ENCODE measurements around the gene CCDC157.
"Not testable (repeated sequence)": the region's sequence is repeated elsewhere in the genome, so short reads cannot be mapped to it uniquely, and the experiment has no call there.

The CCDC157 gene

DNA sequence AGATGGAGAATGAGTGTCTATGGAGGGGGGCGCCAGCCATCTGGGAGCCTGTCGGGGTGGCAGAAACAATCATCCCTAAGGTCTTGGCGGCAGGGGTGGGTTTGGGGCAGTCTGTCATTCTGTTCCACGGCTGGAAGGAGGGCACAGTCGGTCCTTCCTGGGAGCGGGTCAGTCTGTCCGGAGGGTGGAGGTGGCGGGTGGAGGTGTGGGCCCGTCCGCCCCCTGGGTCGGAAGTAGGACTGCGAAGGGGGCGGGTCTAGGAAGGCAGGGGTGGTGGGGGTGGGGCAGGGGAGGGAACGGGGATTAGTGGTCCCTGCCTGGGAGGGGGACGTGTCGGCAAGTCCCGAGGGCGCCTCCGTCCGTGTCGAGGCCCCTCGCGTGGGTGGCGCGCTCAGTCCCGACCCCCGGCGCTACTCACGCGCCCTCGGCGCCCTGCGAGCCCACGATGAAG is 30.5 kb upstream of the CCDC157 start:
- peak; percentile 49 for DNase-seq (ENCODE audit: low spot score)

DNA sequence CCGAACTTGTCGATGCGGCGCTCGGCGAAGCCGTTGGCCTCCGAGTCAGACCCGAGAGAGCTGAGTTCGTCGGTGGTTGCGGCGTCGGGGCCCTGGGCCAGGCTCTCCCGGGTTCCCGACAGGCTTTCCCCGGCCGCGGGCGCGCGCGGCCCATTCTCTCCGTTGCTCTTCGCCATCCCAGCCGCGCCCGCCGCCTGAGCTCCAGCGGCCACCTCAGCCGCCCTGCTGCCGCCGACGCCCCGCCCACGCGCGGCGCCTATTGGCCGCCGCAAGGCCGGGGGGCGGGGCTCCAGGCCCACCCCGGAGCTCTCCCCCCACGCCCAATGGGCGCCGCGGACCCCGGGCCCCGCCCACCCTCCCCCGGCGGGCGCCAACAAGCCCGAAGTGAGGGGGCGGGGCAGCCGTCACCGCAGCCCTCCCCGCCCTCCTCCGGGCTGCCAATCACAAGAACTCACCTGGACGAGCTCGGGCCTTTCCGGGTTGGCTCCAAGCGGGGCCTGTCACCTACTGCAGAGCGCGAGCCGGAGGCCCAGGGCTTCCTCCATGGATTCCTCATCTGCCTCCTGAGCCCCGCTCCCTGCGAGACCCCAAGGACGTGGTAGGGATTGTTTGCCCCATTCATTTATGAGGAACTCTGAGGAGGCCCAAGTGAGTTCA is 30.0 kb upstream of the CCDC157 start, which contains the start of gene TBC1D10A:
Gene TBC1D10A, minus strand, starts transcription at position 236 of the 657 bp plus-strand sequence. Its CDS starts 60 bp downstream, at position 176.
- peak; percentile 92 for DNase-seq (ENCODE audit: low spot score)

DNA sequence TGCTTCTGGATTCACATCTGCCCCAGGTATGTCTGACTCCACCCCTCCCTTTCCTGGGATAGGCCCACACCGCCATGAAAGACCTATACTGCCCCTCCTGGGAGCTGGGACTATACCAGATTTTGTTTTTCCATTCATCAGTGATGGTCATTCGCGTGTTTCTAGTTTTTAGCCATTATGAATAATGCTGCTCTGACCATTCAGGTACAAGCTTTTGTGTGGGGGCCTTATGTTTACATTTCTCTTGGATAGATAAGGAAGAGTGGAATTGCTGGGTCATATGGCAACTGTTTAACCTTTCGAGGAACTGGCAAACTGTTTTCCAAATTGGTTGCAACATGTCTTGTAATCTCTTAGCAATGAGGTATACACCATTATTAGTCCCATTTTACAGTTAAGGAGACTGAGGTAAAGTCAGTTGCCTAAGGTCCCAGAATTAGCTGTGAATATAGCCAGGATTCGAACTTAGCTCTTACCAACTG is 28.9 kb upstream of the CCDC157 start:
- DNase-seq (ENCODE audit: low spot score): no peak

DNA sequence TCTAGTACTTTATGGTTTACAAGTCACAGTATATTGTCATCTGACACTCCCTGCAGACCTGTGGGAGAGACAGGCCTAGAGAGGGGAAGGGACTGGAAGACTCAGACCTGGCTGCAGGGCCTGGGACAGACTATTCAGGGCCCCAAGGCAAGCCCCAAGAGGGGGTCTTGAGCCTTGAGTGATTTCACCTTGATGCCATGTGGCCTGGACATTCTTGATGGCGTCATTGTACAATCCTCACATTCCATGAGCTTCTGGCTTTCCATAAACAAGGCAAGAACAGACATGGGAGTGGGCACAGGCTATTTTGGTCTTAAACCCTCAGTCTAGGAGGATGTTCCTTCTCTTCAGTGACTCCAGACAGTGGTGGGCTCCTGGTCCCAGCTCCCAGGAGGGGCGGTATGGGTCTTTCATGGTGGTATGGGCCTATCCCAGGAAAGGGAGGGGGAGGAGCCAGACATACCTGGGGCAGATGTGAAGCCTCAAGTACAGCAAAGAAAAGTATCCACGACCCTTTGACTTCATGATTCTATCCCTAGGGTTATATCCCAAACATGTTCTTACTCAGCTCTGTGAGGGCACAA is 28.2 kb upstream of the CCDC157 start:
- no peak for DNase-seq (ENCODE audit: low spot score)

DNA sequence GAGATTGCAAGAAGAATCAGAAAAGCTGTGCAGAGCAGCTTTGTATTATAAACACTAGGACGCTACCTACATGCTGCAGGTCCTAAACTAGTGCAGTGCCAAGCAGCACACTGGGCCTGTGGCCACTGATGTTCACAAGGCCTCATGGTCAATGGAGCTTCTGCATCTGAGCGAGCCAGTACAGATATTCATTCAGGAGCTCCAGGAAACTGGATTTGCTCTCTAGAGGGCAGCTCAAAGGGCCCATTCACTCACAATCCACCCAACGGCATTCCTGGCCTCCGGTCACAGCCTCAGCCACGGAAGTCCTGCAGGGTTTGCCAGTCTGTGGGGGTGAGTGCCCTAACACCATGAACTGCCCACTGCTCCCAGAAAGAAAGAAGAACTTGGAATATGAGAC is 24.3 kb upstream of the CCDC157 start:
- no peak for DNase-seq (ENCODE audit: low spot score)

DNA sequence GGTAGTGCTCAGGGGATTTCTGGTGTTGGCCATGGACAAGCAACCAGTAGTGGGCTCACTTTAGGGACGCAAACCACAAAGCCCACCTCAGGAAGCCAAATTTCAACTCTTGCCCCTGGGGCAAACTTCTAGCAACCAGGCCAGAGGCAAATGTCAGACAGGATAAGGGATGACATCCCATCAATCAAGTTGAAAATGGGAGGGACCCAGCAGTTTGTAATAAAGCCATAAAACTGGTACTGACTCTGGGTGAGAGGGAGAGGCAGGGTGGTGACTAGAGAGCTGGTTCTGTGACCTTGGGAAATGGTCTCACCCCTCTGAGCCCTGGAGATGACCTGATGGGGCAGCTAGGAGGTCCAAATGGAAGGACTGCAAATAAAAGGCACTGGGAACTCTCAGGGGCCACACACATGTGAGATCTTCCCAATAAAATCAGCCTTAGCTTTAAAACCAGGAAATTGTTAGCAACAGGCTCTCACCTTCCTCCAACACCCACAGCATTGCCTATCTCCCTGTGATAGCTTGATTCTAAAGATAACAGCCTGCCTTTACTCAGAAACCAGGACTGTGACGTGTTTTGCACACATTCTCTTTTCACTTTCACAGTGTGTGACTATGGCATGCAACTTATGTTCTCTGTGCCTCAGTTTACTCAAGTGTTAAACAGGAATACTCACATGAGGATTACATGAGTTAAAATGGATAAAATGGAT is 23.7 kb upstream of the CCDC157 start:
- DNase-seq (ENCODE audit: low spot score): no peak

DNA sequence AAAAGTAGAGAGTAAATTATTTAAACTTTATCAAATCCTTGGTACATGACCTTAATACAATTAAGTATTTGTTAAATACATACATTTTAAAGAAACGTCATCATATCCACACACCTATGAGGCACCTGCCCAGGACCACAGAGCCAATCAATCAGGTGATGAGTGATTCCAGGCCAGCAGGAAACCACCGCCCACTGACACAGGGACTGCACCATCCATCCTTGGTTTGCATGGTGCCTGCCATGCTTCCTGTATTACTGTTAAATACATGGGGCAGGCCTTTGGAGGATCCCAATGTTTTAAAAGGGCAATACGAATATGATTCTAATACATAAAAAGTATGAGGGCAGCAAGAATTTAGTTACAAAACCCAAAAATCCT is 23.1 kb upstream of the CCDC157 start:
- DNase-seq (ENCODE audit: low spot score): no peak

DNA sequence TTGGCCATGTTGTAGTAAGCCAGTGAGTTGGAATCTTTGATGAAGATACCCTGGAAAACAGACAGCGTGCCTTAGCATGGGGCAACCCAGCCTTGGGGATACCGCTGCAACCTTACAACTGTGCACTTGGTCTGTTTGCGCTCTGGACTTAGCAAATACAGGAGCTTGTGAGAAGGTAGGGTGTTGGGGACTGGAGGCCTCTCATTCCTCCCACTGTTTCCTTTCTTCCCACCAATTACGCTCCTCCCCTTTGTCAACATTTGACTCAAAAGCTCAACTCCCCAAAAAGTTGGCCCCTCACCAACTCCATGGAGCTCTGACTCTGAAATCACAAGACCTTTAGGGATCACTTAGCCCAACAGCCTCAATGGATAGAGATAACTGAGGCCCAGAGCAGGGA is 22.2 kb upstream of the CCDC157 start:
- DNase-seq (ENCODE audit: low spot score): no peak

DNA sequence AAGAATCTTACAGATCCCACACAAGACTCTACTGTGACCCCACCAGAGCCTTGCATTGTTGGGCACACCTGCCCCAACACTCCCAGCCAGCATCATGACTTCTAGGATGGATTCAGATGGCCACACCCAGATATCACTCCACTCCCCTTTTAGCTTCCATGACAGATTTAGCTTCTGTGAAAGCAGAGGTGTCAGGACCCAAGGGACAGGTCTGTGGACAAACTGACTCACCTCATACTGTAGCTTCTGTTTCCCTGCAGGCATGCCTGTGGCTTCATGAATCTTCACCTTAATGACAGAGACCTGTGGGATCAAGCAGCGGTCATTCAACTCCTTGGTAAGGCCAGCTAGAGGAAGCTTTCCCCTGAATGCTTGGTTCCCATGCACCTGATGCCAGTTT is 21.6 kb upstream of the CCDC157 start:
- DNase-seq (ENCODE audit: low spot score): no peak

DNA sequence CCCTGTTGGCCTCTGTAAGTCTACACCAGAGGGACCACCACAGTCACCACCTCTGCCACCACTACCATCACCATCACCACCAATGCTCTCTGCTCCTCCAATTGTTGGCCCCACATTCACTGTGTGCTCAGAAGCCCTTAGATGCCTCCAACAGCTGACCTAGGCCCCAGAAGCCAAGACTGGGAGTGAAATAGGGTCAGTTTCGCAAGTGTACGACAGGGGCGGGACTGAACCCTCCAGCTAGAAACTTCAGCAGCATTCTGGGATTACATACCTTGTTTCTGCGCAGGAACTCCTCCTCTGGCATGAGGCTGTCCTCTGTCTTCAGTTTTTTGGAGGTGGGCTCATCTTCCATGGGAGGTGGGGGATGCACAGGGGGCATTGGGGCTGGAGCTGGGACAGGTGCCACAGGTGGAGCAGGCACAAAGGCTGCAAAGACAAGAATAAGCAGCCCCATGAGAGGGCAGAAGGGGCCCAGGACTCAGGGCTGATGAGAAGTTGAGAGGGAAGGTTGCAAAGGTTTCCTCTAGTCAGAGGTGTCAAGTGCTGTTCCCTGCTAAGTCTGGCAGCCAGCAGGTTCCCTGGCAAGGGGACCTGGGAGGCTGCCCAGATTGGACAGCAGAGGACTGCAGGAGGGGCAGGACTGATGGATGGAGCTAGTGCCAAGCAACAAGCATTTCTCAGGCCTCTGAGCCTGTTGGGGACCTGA is 19.9 kb upstream of the CCDC157 start:
- DNase-seq (ENCODE audit: low spot score): no peak

DNA sequence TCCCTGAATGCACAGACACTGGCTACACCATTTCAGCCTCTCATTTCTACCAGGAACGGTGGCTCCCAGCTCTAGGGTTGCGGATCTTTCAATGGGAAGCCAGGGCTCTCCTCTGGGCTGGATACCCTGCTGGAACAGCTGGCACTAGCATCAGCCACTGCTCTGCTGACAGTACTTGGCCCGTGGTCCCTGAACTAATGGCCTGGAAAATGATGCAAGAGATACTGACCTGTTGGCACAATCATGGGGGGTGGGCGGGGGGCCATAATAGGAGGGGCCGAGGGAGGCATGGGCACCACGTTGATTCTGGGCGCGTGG is 19.4 kb upstream of the CCDC157 start:
- no peak for DNase-seq (ENCODE audit: low spot score)

DNA sequence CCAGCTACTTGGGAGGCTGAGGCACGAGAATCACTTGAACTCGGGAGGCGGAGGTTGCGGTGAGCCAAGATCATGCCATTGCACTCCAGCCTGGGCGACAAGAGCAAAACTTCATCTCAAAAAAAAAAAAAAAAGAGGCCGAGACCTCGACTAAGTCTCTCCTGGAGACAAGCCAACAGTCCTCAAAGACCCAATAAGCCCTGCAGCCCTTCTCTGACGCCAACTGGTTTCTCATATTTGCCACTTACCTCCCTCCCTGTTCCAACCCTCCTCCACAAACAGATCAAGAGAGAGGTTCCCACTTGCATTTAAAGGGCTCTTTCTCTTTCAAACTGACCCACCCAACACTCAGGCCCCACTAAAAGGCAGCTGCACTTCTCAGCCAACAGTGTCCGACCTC is 18.5 kb upstream of the CCDC157 start:
- not testable (repeated sequence) for DNase-seq (ENCODE audit: low spot score)

DNA sequence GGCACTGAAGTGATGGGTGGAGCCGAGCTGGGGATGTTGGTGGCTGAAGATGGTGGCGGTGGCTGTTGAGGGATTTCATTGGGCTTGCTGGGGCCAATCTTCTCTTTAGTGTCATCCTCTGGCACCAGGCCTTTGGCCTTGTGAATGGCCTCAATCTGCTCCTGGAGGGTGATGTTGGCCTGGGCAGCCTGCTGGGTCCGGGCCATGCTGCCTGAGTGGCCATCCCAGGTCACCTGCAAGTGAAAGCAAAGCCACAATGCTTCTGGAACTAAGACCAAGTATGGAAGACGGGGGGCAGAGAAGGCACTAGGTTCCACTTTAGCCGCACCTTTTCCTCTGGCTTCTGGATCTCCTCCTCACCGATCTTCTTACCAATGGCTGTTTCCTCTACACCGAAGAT is 18.0 kb upstream of the CCDC157 start:
- no peak for DNase-seq (ENCODE audit: low spot score)

DNA sequence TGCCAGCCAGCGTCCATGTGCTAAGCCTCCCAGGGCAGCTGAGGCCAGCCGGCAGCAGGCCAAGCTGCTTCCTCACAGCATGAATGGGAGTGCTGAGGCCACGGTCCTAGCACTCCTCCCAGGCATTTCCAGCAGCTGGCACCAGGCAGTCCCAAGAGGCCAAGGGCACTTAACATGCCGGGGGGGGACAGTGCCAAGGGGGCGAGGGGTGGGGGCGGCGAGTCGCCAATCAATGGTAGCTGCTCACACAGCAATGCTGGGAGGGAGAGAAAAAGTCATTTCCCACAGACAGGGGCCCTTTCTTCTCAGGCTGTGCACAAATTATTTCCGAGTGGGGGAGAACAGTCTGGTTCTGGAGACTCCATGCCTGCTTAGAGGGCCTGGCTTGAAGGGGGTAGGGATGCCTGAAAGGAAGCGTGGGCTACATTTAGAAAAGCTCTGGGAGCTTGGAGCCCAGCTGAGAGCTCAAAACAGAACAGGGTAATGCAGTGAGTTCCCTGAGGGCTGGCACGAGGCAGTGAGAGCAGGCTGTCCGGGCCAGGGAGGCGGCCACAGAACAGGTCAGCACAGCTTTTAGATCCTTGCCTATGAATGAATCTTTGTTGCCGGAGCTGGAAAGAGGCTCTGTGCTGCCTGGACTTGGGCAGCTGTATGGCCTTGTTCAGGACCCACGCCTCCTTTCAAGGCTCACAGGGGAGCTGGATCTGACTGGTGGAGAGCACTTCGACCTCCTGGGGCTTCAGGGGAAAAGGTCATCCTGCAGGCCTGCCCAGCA is 15.7 kb upstream of the CCDC157 start:
- no peak for DNase-seq (ENCODE audit: low spot score)

DNA sequence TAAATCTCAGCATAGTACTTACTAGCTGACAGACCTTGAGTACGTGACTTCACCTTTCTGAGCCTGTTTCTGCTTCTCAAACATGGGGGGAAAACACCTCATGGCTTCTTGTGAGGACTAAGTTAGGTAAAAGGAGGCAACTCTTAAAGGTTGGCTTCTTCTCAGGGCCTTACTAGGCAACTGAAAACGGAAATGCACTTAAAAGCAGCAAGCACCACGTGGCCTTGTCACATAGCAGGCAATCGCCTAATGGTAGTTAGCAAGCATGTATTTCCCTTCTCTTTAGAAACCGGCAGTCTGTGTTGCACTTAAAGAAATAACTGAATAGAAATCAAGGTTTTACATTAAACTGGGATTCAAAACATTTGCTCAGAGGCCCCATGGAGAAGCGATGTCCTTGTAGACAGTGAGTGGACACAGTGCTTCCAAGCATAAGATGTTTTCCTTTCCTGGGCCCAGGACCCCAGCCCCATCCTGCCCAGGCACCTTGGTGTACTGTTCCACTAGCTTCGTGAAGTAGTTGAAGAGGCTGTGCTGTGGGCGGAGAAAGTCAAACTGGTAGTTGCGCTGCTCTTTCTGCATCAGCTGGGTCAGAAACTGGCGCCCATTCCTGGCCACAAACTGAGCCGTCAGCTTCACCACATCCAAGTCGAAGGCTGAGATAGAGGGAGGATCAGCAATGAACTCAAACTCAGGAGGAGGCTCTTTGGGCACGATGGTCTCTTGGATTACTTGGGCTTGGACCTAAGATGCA is 12.2 kb upstream of the CCDC157 start:
- DNase-seq (ENCODE audit: low spot score): no peak

DNA sequence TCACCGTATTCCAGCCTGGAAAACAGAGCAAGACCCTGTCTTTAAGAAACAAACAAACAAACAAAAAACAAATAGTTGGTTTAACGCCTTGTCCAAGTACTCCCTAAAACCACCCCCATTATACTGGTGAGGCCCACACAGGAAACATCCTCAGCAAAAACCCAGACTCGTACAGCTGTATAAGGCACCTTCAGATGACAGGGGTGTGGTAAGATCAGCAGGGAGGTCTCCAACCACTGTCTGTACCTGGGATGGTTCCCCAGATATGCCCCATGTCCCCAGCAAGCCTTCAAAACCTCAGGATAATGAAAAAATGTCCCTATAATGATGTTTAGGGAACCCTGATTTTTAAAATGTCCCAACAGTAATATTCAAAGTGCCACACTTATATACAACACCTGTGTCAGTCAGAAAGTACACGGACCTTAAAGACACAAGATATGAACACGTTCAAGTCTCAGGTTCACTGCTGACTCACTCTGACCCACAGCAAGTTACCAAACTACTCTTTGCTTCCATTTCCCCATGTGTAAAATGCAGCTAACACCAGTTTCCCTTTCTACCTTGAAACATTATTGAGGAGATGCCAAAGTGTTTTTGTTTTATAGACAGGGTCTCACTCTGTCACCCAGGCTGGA is 9.4 kb upstream of the CCDC157 start:
- DNase-seq (ENCODE audit: low spot score): no peak

DNA sequence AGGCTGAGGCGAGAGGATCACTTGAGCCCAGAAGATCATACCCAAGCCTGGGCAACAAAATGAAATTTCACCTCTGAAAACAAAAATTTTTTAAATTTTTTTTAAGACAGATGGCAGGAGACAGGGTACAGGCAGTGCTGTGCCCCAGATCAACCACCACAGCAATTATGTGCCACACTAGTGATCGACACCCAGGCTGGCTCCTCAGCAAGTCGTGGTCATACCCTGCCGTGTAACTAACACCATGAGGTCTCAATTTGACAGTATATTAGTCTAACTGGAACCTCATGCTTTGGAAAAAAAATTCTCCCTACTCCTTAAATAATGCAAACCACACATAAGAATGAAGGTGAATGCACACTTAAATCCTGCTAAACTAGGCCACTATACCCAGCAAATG is 8.4 kb upstream of the CCDC157 start:
- DNase-seq (ENCODE audit: low spot score): no peak

DNA sequence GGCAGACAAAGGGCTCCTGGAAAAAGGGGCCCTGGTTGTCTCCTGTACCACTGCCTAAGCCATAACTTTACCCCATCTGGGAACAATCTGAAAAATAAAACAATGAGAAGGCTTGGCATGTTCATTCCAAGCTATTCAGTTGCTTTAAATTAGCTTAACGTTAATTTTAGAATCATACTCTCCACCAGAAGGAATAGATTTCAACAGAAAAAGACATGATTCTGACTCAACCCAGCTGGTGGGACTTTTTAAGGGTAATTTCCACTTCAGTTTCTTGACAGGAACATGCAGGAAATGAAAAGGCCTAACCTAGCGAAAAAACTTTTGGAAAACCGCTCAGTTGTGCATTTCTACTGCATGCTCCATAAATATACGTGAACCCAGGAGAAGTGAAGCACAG is 8.0 kb upstream of the CCDC157 start:
- DNase-seq (ENCODE audit: low spot score): no peak

DNA sequence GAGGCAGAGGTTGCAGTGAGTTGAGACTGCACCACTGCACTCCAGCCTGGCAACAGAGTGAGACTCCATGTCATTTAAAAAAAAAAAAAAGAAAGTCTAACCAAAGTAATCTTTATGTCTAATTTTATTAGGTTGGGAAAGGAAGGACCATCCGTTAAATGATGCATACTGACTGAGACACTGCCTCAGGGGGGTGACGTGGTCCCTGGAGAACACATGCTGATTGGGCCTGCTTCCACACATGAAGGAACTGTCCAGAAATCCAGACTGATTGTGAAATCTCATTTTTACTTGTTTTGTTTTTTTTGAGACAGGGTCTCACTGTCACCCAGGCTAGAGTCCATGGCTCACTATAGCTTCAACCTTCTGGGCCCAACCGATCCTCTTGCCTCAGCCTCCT is 5.6 kb upstream of the CCDC157 start:
- no peak for DNase-seq (ENCODE audit: low spot score)

DNA sequence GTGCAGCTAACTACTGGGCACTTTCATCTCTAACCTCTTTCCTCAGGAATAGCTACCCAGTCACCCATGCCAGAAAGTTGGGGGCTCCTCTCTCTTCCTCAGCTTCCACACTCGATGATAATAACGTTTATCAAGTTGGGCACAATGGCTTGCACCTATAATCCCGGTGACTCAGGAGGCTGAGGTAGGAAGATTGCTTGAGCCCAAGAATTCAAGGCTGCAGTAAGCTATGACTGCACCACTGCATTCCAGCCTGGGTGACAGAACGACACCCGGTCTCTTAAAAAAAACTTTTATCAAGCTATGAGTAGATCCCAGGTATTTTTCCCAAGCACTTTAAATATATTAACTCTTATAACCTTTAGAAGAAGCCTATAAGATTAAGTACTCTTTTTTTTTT is 2.2 kb upstream of the CCDC157 start:
- no peak for DNase-seq (ENCODE audit: low spot score)

DNA sequence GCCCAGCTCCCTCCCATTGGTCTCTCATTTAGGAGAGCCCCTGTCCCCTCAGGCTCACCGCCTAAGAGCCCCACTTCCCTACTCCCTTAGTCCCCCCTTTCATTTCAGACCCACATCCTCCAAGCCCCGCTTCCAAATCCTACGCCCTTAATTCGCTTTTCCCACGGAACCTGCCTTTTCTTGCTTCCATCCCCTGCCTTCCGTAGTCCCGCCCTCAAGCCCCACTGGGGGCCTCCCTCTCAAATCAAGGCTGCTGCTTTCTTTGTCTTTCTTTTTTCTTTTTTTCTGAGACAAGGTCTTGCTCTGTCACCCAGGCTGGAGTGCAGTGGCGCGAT is 396 bp downstream of the CCDC157 start:
- no peak for DNase-seq (ENCODE audit: low spot score)
